Fibroblast of gingiva (primary cell): ENCODE measurements around the gene ITIH3.

Experiments
- DNase-seq: peaks from one replicate; pipeline ENCODE4 v3.0.0-alpha.2; 2011; ENCODE audit warnings: low read depth

The ITIH3 gene

GRCh38 chr3:52829482-52829881 lies 34.9 kb downstream of the ITIH3 start:
- DNase-seq, result no peak

- no peak for DNase-seq
Observed at GRCh38 chr3:52829906-52830463, 35.4 kb downstream of the ITIH3 start.

- no peak for DNase-seq
Observed at GRCh38 chr3:52830535-52831258, 36.1 kb downstream of the ITIH3 start, which contains the start of gene ITIH4. Gene ITIH4 (minus strand): TSS chr3:52830672. CDS start chr3:52830642, 30 bp downstream.

GRCh38 chr3:52831500-52832301 lies 37.1 kb downstream of the ITIH3 start:
- peak; percentile 80 for DNase-seq

- no peak for DNase-seq
Observed at GRCh38 chr3:52833202-52833601, 38.6 kb downstream of the ITIH3 start.

- peak; percentile 32 for DNase-seq
Observed at GRCh38 chr3:52834871-52835501, 40.4 kb downstream of the ITIH3 start, which contains the start of gene MUSTN1. Gene MUSTN1 (minus strand): TSS chr3:52835019. CDS start chr3:52834948, 71 bp downstream.

GRCh38 chr3:52835766-52836470 lies 41.3 kb downstream of the ITIH3 start:
- DNase-seq, result no peak

GRCh38 chr3:52836471-52836845 lies 41.9 kb downstream of the ITIH3 start:
- DNase-seq, result no peak

GRCh38 chr3:52836986-52837385 lies 42.4 kb downstream of the ITIH3 start:
- no peak for DNase-seq

GRCh38 chr3:52838561-52839267 lies 44.1 kb downstream of the ITIH3 start:
- DNase-seq, result no peak

GRCh38 chr3:52839268-52839575 lies 44.6 kb downstream of the ITIH3 start:
- DNase-seq, result no peak

- DNase-seq, result no peak
Observed at GRCh38 chr3:52839892-52840545, 45.4 kb downstream of the ITIH3 start.

GRCh38 chr3:52841211-52841980 lies 46.8 kb downstream of the ITIH3 start:
- no peak for DNase-seq

- no peak for DNase-seq
Observed at GRCh38 chr3:52841981-52842340, 47.4 kb downstream of the ITIH3 start.

- DNase-seq, result no peak
Observed at GRCh38 chr3:52842424-52842823, 47.8 kb downstream of the ITIH3 start.

GRCh38 chr3:52843108-52843865 lies 48.7 kb downstream of the ITIH3 start:
- no peak for DNase-seq

- DNase-seq, result no peak
Observed at GRCh38 chr3:52843881-52844280, 49.3 kb downstream of the ITIH3 start.

- DNase-seq, result no peak
Observed at GRCh38 chr3:52844290-52844975, 49.8 kb downstream of the ITIH3 start.

- DNase-seq, result peak; percentile 74
Observed at GRCh38 chr3:52845157-52845556, 50.6 kb downstream of the ITIH3 start.
